NOMO-1 treated with dmso at 0.1 percent for 144 hours (cell line): ENCODE results near the gene NAA10.
A peak's percentile ranks its signal among the peaks of the same experiment; 100 is the strongest.
"Not testable (repeated sequence)": the region's sequence is repeated elsewhere in the genome, so short reads cannot be mapped to it uniquely, and the experiment has no call there.

Experiments used
- DNase-seq: peaks from one replicate; lab custom pipeline; 2025; ENCODE audit not compliant: unreplicated experiment; lab: John Stamatoyannopoulos, UW

NAA10 gene

GRCh38 chrX:153934762-153935325, at the start of gene NAA10:
Gene NAA10, minus strand, starts transcription at chrX:153935037. Its CDS starts 133 bp downstream, at chrX:153934904.
- no peak for DNase-seq

- peak; percentile 22 for DNase-seq
Measured at GRCh38 chrX:153983321-153983801, 48.5 kb upstream of the NAA10 start.

GRCh38 chrX:153981771-153982533, 47.1 kb upstream of the NAA10 start:
- DNase-seq, result peak; percentile 69

DNA sequence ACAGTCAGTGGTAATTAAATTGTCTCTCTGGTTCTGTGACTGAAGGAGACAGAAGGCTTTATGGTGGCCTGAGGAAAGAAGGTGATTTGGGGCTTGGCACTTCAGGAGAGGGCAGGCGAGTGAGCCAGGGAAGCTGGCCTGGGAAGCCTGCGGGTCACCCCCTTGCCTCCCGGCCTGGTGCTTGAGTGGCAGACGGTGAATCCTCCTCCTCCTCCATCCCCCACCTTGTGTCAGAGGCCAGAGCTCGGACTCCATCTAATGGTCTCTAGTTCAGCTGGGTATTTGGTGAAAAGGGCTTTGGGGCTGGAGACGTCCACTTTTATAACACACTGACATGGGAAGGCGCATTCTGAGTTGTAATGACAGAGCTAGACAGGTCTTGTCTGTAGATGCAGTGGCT, 46.4 kb upstream of the NAA10 start:
- DNase-seq, result no peak

- not testable (repeated sequence) for DNase-seq
Measured at GRCh38 chrX:153980394-153980793, 45.6 kb upstream of the NAA10 start.

GRCh38 chrX:153974726-153975286, 40.0 kb upstream of the NAA10 start:
- no peak for DNase-seq

- DNase-seq, result no peak
Measured at GRCh38 chrX:153974003-153974725, 39.3 kb upstream of the NAA10 start.

GRCh38 chrX:153973127-153974002, 38.5 kb upstream of the NAA10 start:
- no peak for DNase-seq

DNA sequence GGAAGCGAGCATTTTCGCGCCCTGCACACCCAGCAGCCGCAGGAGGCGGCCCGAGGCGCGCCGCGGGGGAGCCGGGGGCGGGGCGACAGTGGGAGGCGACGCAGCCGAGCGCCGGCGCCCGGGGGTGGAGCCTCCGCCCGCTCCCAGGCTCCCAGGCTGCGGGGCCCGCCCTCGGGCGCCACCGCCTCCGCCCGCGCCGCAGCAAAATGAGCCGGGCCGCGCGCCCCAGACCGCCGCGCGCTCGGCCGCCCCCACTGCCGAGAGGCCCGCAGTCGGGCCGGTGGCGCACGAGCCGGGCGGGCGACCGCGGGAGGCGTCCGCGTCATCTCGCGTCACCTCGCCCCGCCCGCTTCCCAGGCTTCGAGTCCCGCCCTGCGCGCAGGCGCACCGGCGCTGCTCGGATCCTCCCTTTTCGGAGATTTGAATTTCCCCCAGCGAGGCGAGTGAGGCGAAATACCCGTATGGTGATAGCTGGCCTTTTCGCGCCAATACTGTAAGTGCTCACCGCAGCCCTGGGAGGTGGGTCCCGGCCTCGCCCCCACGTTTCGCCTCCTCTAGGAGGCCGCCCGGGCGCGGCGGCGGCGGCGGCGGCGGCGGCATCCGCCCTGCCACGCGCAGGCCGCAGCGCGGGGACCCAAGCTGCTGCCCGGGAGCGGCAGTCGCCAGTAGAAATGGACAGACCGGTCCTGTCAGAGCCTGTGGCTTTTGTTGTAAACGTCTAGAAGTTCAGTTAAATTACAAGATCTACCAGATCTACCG, 37.7 kb upstream of the NAA10 start, which contains the start of gene TMEM187:
TSS of gene TMEM187 (plus strand) at position 387 of the 759 bp plus-strand sequence. CDS start 9,309 bp downstream, outside the sequence.
- DNase-seq, result peak; percentile 86

DNA sequence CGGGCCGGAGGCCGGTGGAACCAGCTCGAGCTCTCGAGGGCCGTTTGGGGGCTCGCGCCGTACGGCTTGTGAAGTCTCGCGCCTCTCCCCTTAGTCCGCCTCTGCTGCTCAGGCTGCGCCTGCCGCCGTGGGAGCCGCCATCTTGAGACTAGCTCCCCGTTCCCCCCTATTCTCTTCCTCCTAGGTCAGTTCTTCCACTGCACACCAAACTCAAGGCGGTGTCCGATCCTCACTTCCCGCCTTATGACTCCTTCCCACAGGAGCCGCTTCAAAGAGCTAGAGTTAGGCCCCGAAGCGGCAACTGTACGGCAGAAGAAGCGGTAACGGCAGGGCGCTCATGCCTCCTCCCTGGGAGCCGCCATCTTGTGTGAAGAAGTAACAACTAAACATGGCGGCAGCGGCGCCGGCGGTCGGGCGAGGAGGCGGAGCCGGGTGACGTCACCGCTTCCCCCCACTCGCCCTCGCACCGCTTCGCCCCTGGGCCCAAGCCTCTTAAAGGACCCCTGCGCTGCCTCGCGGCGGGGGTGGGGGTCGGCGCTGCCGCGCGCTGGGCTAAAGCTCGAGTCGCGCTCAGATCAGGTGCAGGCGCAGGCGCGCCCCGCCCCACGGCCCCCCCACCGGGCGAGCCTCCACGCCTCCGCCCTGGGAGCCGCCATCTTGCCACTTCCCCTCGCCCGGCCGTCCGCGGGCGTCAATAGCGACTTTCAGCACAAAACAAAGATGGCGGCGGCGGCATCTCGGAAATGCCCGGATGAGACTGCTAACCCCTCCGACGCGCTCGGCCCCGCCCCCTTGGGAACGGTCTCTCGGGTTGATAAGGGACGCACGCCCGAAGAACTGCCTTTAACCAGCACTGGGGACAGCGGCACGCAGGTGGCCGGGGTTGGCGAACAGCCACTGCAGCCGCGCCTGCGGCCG, 36.9 kb upstream of the NAA10 start, which contains the start of gene HCFC1:
TSS of gene HCFC1 (minus strand) at position 369 of the 918 bp plus-strand sequence. CDS start 978 bp downstream, outside the sequence.
- DNase-seq, result peak; percentile 91

- DNase-seq, result peak; percentile 86
Measured at GRCh38 chrX:153971124-153971449, 36.2 kb upstream of the NAA10 start.

GRCh38 chrX:153970357-153971123, 35.7 kb upstream of the NAA10 start:
- DNase-seq, result peak; percentile 36

GRCh38 chrX:153969904-153970356, 35.1 kb upstream of the NAA10 start:
- DNase-seq, result no peak

DNA sequence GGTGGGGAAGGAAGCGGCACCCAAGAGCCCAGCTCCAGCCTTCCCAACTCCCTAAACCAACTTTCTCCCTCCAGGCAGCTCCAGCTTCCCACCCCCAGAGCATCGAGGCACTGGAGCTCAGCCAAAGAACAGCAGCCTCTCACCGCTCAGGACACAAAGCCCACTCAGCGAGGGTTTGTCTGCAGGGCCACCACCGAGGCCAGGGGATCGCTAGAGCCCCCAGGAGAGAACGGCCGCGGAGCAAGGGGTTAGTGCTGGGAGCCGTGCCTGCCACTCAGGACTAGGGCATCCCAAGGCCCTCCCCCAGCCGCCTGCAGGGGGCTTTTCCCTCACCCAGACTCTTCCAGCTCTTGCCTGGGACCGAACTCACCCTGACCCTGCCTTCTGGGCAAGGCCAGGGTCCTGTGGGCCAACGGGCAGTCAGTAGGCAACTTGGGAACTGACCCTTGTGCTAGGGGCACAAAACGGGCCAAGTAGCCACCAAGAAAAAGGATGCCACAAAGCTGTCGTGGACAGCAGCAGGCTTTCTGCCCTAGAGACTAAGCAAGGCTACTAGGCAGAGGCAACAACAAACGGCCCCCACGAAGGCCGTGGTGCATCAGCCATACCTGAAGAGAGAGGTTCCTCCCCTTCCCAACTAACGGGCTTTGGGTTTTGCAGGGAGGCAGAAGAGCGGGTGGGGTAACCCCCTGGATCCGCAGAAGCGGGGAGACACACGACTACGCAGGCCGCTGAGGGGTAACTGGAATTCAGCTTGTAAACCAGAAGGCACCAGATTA, 34.5 kb upstream of the NAA10 start:
- no peak for DNase-seq

DNA sequence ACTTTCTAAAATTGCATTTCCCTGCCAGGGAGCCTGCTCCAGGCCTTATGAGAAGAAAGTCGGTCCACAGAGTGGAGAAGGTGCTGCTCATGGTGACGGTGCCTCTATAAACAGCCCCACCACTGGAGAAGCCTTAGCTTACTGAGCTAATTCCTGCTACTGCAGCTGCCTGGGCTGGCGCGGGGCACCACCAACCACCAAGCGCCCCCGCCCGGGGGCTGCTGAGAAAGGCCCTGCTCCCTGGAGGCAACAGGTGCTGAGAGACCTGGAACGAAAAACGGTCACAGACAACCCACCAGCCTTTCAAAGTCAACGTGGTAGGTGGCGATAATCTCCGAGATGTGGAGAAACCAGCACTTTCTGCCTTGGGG, 33.9 kb upstream of the NAA10 start:
- DNase-seq, result no peak

DNA sequence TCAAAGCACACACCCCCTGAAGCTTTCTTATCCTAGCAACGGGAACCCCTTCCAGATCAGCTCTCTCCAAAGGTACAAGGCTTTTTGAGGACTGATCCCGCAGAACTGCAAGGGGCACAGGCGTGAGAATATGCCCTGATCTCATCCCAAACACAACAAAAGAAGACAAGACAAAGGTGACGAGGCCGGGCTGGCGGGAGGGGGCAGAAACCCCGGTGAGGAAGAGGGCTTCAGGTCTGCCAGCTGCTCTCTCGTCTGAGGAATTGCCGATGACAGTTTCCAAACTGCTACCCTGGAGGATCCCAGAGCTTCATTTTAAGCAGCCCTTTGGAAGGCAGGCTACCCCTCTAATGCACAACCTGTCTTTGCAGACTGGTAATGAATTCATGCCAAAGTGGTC, 33.4 kb upstream of the NAA10 start:
- DNase-seq, result no peak
